ENCODE results near the gene TNNT3.
A peak's percentile ranks its signal among the peaks of the same experiment; 100 is the strongest.
"Not testable (repeated sequence)": the region's sequence is repeated elsewhere in the genome, so short reads cannot be mapped to it uniquely, and the experiment has no call there.

Gene TNNT3

GRCh38 chr11:1919391-1920127 is at the start of gene TNNT3:
Gene TNNT3, plus strand, starts transcription at chr11:1919703. Its CDS starts 3,172 bp downstream, at chr11:1922875.
- DNase-seq (ENCODE audit: low spot score): no peak

- no peak for DNase-seq (ENCODE audit: low spot score)
Observed at GRCh38 chr11:1870326-1870696, 49.2 kb upstream of the TNNT3 start.

DNA sequence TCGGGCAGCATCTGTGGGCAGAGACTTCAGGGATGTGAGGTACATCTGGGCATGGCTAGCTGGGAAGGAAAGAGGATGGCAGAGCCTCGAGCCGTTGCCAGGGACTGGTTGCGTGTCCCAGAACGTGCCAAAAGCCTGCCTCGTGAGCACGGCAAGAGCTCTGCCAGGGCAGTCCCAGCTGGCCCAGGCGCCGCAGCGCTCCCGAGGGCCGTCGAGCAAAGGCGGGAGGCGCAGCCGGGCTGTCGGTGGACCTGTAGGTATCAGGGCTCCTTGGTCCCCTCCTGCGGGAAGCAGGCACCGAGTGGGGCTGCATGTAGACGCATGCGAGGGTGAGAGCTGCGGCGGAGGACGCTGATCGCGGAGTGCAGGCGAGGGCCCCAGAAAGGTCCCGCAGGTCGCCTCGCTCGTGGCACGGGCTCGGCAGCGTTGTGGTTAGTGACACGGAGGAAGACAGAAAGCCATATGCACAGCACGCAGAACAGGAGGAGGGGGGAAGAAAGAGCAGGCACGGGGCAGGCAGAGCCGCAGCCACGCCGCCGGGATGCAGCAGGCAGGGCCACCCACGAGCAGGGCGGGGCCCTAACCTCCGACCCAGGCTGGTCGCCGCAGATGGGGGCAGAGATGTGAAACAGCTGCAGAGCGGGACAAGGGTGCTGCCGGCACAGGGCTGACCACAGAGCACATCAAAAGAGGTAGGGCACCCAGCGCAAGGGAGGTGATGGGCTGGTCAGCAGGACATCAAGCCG is 48.6 kb upstream of the TNNT3 start:
- peak; percentile 42 for DNase-seq (ENCODE audit: low spot score)

GRCh38 chr11:1871531-1871930 is 48.0 kb upstream of the TNNT3 start:
- DNase-seq (ENCODE audit: low spot score): no peak

DNA sequence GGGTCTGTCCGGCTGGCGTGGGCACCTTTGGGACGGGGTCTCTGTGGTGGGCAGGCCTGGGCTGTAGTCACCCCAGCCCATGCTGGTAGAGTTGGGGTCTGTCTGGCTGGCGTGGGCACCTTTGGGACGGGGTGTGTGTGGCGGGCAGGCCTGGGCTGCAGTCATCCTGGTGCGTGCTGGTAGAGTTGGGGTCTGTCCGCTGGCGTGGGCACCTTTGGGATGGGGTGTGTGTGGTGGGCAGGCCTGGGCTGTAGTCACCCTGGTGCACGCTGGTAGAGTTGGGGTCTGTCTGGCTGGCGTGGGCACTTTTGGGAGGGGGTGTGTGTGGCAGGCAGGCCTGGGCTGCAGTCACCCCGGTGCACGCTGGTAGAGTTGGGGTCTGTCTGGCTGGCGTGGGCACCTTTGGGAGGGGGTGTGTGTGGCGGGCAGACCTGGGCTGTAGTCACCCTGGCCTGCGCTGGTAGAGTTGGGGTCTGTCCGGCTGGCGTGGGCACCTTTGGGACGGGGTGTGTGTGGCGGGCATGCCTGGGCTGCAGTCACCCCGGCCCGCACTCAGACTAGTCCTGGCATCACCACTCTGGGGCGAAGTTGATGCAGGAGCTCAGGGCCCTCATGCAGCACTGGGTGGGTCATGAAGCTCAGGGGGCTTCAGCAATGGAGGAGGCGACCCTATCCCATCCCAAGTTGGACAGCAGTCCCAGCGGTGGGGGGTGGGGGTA is 47.1 kb upstream of the TNNT3 start:
- DNase-seq (ENCODE audit: low spot score): no peak

- no peak for DNase-seq (ENCODE audit: low spot score)
Observed at GRCh38 chr11:1873048-1873812, 46.3 kb upstream of the TNNT3 start.

DNA sequence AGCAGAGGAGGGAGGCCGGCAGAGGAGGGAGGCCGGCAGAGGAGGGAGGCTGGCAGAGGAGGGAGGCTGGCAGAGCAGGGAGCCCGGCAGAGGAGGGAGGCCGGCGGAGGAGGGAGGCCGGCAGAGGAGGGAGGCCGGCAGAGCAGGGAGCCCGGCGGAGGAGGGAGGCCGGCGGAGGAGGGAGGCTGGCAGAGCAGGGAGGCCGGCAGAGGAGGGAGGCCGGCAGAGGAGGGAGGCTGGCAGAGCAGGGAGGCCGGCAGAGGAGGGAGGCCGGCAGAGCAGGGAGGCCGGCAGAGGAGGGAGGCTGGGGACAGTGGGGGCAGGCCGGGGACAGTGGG is 45.7 kb upstream of the TNNT3 start:
- not testable (repeated sequence) for DNase-seq (ENCODE audit: low spot score)

GRCh38 chr11:1874441-1875092 is 44.9 kb upstream of the TNNT3 start:
- not testable (repeated sequence) for DNase-seq (ENCODE audit: low spot score)

DNA sequence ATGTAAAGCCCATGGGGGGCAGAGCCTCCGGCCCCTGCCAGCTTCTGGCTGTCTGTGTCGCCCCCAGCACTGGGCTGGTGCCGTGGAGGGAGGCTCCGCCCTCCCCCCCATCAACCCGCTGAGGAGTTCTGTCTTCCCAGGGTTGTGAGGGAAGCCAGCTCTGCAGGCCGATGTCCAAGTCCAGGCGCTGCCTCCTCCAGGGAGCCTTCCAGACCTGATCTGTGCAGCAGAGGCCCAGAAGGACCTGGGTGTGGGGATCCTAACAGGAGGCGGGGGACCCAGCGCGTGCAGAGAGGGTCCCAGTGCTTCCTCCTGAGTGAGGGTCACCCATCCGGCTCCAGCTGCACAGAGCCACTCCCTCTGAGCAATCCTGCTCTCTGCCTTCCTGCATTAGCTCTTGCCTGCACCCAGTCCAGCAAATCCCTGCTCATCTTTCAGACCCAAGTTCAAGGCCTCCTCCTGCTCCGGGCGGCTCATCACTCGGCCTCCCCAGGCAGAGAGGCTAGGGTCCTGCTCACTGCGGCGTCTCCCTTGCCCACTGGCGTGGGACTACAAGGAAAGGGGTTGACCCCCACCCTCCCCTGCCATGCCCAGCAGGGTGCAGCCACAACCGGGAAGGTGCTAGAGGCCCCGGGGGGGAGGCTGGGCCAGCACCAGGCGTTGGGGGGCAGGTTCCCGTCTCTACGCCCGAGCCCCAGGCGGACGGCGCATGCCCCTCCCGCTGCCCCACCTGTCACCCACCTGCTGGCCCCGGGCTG is 44.2 kb upstream of the TNNT3 start:
- no peak for DNase-seq (ENCODE audit: low spot score)

- DNase-seq (ENCODE audit: low spot score): not testable (repeated sequence)
Observed at GRCh38 chr11:1875851-1876301, 43.6 kb upstream of the TNNT3 start.

- DNase-seq (ENCODE audit: low spot score): no peak
Observed at GRCh38 chr11:1876361-1877063, 43.0 kb upstream of the TNNT3 start.

DNA sequence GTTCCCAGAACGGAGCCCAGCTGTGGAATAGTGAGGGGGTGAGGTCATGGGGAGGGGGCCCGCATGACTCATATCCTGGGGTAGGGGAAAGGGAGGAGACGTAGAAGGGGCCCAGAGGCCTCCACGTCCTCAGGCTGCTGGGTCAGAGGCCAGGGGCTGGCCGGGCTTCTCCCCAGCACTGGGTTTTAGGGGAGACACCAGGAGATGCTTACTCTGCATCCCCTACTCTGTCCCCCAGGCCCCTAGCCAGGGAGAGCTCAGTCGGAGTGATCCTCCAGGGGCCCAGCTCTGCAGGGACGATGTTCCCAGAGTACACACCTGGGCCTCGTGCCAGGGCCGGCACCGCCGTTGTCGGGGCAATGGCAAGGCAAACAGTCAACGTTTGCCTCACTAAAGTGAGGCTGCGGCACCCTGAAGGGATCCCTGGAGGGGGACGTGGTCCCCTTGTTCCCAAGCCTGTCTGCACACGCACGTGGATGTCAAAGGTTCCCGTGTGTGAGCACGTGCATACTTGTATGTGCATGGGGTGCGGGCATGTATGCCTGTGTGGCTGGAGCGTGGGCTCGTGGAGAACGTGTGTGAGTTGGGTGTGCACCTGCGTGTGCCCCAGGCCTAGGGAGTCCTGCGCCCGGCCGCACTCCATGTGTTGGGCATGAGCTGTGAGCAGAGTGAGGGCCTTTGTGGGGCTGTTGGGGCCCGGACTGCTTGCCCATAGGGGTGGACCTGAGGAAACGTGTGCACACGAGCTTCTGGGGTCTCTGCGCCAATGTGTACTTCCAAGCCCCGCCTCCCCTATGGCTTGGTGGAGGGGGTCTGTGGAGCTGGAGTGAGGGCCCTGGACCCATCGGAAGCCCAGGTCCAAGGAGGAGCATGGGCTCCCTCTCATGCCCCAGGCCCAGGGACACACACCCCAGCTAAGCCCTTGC is 42.0 kb upstream of the TNNT3 start:
- no peak for DNase-seq (ENCODE audit: low spot score)

DNA sequence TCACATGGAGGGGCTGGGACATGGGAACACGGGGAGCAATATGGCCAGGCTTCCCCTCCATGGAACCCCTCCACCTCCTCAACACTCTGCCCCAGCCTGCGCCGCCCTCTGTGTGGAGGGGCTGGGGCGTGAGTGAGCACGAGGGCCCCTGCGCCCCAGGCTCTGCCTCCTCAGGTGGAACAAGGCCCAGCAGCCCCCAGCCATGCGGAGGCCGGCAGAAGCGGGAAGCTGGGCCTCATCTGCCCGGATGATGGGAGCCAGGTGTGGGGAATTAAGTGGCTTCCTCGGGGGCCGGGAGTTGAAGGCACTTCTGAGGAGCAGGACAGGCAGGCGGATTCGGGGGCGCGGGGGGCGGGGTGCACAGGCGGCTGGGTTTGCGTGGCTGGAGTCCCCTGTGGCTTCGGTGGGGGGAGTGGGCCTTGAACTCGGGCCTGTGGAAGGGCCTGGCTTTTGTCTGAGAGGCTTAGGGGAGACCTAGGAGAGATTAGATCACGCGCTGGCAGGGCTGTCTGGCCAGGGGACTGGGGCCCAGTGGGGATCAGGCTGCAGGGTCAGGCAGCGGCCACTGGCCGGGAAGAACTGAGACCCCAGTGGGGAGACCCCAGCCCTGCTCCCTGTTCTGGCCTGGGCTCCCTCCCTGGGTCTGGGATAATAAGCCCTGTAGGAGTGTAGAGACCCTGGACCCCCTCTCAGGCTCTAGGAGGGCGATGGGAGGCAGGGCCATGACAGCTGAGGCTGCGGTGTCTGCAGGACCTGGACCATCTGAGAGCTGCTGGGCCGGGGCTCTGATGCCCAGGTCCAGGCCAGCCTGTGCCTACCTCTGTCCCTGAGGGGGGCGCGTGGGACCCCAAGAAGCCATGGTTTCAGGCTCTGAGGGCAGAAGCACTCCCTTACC is 41.1 kb upstream of the TNNT3 start:
- DNase-seq (ENCODE audit: low spot score): no peak

DNA sequence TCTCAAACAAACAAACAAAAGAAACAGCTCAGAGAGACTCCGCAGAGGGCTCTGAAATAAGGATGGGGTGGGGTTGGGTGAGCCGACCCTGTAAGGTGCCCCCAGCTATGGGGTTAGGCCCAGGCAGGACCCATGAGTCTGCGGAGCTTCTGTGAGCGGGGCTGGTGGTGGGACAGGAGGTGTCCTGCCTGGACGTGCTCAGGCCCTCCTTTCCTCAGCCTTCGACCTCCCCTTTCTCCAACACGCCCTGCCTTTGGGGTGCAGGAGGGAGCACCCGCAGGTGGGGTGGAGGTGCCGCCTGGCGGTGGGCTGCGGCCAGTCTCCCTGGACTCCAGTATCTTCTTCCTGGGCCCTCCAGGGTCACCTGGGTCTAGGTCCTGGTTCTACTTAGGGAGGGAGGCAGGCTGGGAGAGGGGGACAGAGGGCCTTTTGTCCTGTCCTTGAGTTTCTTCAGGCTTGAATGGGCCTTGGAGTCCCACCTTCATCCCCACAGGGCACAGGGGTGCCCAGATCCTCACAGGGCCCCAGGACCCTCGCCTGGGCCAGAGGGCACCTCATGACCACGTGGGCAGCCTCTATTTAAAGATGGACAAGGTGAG is 40.1 kb upstream of the TNNT3 start:
- DNase-seq (ENCODE audit: low spot score): no peak

DNA sequence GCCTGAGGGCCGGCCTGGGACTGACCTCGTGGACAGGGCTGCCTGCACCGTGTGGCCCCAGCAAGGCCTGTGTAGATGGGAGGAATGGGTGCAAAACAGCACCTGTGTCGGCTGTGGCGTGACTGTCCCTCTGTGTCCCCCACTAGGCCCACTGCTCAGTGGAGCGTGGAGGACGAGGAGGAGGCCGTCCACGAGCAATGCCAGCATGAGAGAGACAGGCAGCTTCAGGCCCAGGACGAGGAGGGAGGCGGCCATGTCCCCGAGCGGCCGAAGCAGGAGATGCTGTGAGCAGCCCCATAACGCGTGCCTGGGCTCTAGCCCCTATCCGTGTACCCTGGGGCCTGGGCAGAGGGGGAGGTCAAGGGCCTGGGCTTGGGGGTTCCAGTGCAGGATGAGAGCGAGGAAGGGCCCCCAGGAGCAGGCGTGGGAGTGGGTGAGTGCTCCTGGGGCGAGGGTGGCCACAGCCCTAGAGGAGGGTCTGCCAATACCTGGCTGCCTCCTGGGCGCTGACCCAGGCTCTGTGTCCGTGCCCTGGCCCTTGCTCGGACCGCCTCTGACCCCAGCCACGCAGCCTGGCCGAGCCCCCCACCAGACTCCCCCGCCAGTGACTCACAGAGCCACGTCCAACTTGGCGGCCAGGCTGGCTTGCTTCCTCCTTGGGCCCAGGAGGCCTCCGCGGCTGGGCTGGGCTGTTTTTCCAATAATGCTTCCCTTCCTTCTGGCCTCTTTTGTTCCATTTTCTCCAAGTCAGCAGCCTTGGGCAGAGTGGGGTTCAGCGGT is 39.4 kb upstream of the TNNT3 start:
- DNase-seq (ENCODE audit: low spot score): no peak

DNA sequence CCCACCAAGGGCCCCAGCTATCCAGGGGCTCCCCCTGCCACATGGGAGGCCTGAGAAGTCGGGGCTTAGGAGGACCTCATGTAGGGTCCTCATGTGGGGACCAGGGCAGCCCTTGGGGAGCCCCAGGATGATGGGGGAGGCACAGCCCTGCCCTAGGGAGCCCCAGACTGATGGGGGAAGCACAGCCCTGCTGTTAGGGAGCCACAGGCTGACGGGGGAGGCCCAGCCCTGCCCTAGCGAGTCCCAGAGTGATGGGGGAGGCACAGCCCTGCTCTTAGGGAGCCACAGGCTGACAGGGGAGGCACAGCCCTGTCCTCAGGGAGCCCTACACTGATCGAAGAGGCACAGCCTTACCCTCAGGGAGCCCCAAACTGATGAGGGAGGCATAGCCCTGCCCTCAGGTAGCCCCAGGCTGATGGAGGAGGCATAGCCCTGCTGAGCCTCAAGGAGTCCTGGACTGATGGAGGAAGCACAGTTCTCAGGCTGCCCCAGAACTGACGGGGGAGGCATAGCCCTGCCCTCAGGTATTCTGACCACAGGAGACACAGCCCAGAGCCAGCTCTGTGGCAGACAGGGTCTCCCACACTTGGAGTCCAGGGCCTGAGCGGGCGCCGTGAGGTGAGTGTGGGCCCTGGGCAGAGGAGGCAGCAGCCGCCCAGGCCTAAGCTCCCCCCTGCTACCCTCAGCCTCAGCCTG is 38.6 kb upstream of the TNNT3 start:
- DNase-seq (ENCODE audit: low spot score): no peak

Data from CD4-positive, alpha-beta T cell treated with Interleukin-15 for 4 hours (primary cell).